ENCODE data around the gene EPS8L3. TPM values are rescaled to one million over a fixed set of nuclear protein-coding genes. Genes with fewer than 3 reads are reported as not detected.

EPS8L3 gene
- polyA plus RNA-seq, 1 donor (not counting 4 experiments of a cell fraction or from before 2014, with no cell fraction given): not detected

DNA sequence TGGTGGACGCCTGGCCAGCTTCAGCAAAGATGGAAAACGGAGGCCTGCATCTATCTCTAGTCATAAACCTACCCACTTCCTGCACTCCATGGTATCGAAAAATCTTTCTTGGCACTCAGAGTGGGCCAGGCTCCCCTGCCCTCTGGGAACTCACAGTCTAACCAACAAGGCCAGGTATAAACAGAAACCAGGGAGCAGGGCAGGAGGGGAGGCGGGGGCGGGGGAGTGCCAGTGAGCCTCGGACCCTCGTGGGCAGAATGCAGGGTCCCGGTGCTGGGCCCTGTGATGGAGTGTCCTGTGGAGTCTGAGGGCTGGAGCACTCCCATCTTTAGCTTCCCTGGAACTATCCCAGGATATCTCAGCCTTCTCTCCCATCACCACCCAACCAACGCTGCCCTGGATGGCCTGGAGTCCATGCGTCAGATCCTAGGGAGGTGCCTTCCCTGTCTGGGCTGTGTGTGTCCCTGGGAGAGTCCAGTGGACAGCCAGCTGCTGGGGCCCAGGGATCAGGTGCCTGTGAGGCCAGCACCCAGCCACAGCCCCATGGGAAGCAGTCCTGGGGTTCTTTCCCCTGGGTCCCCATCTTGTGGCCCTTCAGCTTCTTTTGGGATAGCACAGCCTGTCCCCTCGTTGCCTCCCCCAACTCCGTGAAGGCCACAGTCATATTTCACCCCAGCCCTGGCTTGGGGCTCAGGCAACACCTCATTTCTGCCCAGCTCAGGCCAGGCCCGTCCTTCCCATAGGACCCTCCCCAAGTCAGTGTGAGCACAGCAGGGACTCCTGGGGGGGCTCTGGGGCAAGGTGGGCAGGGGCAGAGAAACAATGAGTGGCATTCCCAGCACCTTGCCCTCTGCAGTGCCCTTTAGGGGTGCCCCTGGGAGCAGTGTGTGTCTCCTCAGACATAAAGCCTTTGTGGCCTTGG is 1.1 kb upstream of the EPS8L3 start:
- H3K9me1 ChIP-seq (ENCODE audit: control insufficient read depth, extremely low read depth, insufficient read depth, low read length): no peaks in the 10 kb centered on the region
- dilution Hi-C loops (cut with MboI; ENCODE audit: extremely low pct_ligation_motif_present, low sequenced_read_pairs): no loop called here
- no peaks in the 10 kb centered on the region for H3K79me2 ChIP-seq (ENCODE audit: control insufficient read depth, insufficient read depth, low read length)
- no peak overlapping the region for H3K4me3 ChIP-seq (ENCODE audit: control insufficient read depth in 2 of 3, extremely low read depth in 1 of 3, insufficient read depth in 2 of 3, low read depth in 1 of 3, low read length in 3 of 3)
- no peak overlapping the region for H2AFZ ChIP-seq (ENCODE audit: control insufficient read depth, low read length)
- TF ChIP-seq EZH2 (IDR thresholded peaks at IDR 0.05; ENCODE audit: low read length): no peak
- TF ChIP-seq, protein P1, sequence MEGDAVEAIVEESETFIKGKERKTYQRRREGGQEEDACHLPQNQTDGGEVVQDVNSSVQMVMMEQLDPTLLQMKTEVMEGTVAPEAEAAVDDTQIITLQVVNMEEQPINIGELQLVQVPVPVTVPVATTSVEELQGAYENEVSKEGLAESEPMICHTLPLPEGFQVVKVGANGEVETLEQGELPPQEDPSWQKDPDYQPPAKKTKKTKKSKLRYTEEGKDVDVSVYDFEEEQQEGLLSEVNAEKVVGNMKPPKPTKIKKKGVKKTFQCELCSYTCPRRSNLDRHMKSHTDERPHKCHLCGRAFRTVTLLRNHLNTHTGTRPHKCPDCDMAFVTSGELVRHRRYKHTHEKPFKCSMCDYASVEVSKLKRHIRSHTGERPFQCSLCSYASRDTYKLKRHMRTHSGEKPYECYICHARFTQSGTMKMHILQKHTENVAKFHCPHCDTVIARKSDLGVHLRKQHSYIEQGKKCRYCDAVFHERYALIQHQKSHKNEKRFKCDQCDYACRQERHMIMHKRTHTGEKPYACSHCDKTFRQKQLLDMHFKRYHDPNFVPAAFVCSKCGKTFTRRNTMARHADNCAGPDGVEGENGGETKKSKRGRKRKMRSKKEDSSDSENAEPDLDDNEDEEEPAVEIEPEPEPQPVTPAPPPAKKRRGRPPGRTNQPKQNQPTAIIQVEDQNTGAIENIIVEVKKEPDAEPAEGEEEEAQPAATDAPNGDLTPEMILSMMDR (optimal IDR thresholded peaks at IDR 0.05 in 1 of 3, IDR thresholded peaks at IDR 0.05 in 1 of 3, conservative IDR thresholded peaks at IDR 0.05 in 1 of 3; ENCODE audit: extremely low read depth in 1 of 3, insufficient read depth in 2 of 3, low read length in 3 of 3): no peak
- no peak overlapping the region for H3K27ac ChIP-seq (ENCODE audit: control insufficient read depth, insufficient read depth, low read length)
- peaks cover 4% of the 10 kb centered on the region for H3K27me3 ChIP-seq (ENCODE audit: control insufficient read depth, extremely low read depth, insufficient read depth, low read length)
- DNase-seq (ENCODE audit: low read depth, low spot score): no peak
- H3K4me1 ChIP-seq (ENCODE audit: control insufficient read depth, extremely low read depth, insufficient read depth, low read length): no peaks in the 10 kb centered on the region
- H4K20me1 ChIP-seq (ENCODE audit: control insufficient read depth, extremely low read depth, insufficient read depth, low read length): no peaks in the 10 kb centered on the region
- FAIRE-seq: no peak
- no peaks in the 10 kb centered on the region for H3K9me3 ChIP-seq (ENCODE audit: control insufficient read depth, low read depth, low read length)
- H3K9ac ChIP-seq (ENCODE audit: control insufficient read depth, extremely low read depth, insufficient read depth, low read length): no peak overlapping the region
- H3K4me2 ChIP-seq (ENCODE audit: control insufficient read depth, extremely low read depth, insufficient read depth, low read depth, low read length): no peak overlapping the region
- H3K36me3 ChIP-seq (ENCODE audit: control insufficient read depth in 2 of 2, extremely low read depth in 1 of 2, insufficient read depth in 2 of 2, low read length in 2 of 2): no peaks in the 10 kb centered on the region

DNA sequence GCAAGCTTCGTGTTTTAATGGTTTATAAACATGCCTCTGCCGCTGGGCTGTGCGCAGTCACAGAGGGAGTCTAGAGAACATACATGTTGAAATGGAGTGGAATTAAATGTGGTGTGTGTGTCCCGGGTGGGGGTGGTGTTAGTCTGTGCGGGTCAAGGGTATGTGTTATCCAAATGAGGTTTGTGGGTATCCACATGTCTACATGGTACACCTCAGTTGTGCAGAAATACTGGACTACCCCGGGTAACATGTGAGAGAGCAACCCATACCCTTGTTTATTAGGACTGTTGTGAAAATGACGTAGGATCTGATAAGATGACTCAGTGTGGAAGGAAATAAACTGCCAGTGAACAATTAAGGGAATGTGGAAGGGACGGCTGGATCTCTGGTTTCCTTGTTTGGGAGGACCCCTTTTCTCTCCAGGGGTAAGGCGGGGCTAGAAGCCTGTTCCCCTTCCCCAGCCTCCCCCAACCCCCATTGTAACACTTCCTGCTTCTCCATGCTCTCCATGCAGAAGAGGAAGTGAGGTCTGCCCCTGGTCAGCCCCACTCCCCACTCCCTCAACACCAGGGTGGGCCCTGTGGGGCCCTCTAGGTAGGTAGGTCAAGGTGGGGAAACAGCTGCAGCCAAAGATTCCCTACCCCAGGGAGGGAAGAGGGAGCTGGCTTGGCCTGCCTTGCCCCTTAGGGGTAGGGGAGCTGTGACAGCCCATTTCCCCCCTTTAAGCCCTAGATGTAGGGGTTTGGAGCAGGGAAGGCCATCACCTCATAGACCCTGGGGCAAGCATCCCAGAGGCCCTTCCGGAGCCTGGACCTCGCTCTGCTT is 690 bp downstream of the EPS8L3 start:
- peaks cover 4% of the 10 kb centered on the region for H3K27me3 ChIP-seq (ENCODE audit: control insufficient read depth, extremely low read depth, insufficient read depth, low read length)
- no peaks in the 10 kb centered on the region for H3K4me1 ChIP-seq (ENCODE audit: control insufficient read depth, extremely low read depth, insufficient read depth, low read length)
- dilution Hi-C loops (cut with MboI; ENCODE audit: extremely low pct_ligation_motif_present, low sequenced_read_pairs): no loop called here
- FAIRE-seq (no peak), DNase-seq (ENCODE audit: low read depth, low spot score) (no peak)
- H3K9me3 ChIP-seq (ENCODE audit: control insufficient read depth, low read depth, low read length): no peaks in the 10 kb centered on the region
- H3K9ac ChIP-seq (ENCODE audit: control insufficient read depth, extremely low read depth, insufficient read depth, low read length): no peak overlapping the region
- H3K36me3 ChIP-seq (ENCODE audit: control insufficient read depth in 2 of 2, extremely low read depth in 1 of 2, insufficient read depth in 2 of 2, low read length in 2 of 2): no peaks in the 10 kb centered on the region
- no peak overlapping the region for H3K4me2 ChIP-seq (ENCODE audit: control insufficient read depth, extremely low read depth, insufficient read depth, low read depth, low read length)
- no peaks in the 10 kb centered on the region for H4K20me1 ChIP-seq (ENCODE audit: control insufficient read depth, extremely low read depth, insufficient read depth, low read length)
- no peak overlapping the region for H3K27ac ChIP-seq (ENCODE audit: control insufficient read depth, insufficient read depth, low read length)
- no peaks in the 10 kb centered on the region for H3K79me2 ChIP-seq (ENCODE audit: control insufficient read depth, insufficient read depth, low read length)
- H3K9me1 ChIP-seq (ENCODE audit: control insufficient read depth, extremely low read depth, insufficient read depth, low read length): no peaks in the 10 kb centered on the region
- no peak overlapping the region for H2AFZ ChIP-seq (ENCODE audit: control insufficient read depth, low read length)
- H3K4me3 ChIP-seq (ENCODE audit: control insufficient read depth in 2 of 3, extremely low read depth in 1 of 3, insufficient read depth in 2 of 3, low read depth in 1 of 3, low read length in 3 of 3): no peak overlapping the region
- TF ChIP-seq, protein P1 (optimal IDR thresholded peaks at IDR 0.05 in 1 of 3, IDR thresholded peaks at IDR 0.05 in 1 of 3, conservative IDR thresholded peaks at IDR 0.05 in 1 of 3; ENCODE audit: extremely low read depth in 1 of 3, insufficient read depth in 2 of 3, low read length in 3 of 3): no peak
- no peak for TF ChIP-seq EZH2 (IDR thresholded peaks at IDR 0.05; ENCODE audit: low read length)

Measured in keratinocyte (primary cell).